T-helper 2 cell treated with Interferon-gamma antibody and Interleukin-4, amounts not matched to agents 5 μg/mL and 100 μg/mL, for 36 hours (primary cell): ENCODE data around the gene TMEM179.

ENCODE experiments used
- DNase-seq: peaks from one replicate; pipeline ENCODE4 v3.0.0; 2021; ENCODE audit warnings: low spot score
- H3K27ac Mint-ChIP-seq: one replicate; pipeline ENCODE4 v1.8.0; 2021; ENCODE audit warnings: mild to moderate bottlenecking, mixed read lengths
- H3K27me3 Mint-ChIP-seq: one replicate; pipeline ENCODE4 v1.8.0; 2021; ENCODE audit warnings: low read depth, mixed read lengths
- H3K36me3 Mint-ChIP-seq: one replicate; pipeline ENCODE4 v1.8.0; 2021; ENCODE audit warnings: low read depth, mixed read lengths
- H3K4me1 Mint-ChIP-seq: one replicate; pipeline ENCODE4 v1.8.0; 2021; ENCODE audit warnings: low read depth, mixed read lengths
- H3K4me3 Mint-ChIP-seq: one replicate; pipeline ENCODE4 v1.8.0; 2022; ENCODE audit warnings: mild to moderate bottlenecking, moderate library complexity, mixed read lengths
- H3K9me3 Mint-ChIP-seq: one replicate; pipeline ENCODE4 v1.8.0; 2021; ENCODE audit warnings: mixed read lengths

The TMEM179 gene

GRCh38 chr14:104632781-104633180 lies 28.2 kb upstream of the TMEM179 start:
- DNase-seq = no peak
- Mint-ChIP-seq H3K4me3 (no peak overlapping the region), H3K4me1 (no peaks in the 10 kb centered on the region), H3K9me3 (peaks cover 11% of the 10 kb centered on the region), H3K27me3 (no peaks in the 10 kb centered on the region), H3K36me3 (no peaks in the 10 kb centered on the region), H3K27ac (no peak overlapping the region)

- Mint-ChIP-seq H3K27me3 (peaks cover 3% of the 10 kb centered on the region), H3K36me3 (no peaks in the 10 kb centered on the region), H3K27ac (no peak overlapping the region), H3K4me3 (no peak overlapping the region), H3K9me3 (peaks cover 23% of the 10 kb centered on the region), H3K4me1 (no peaks in the 10 kb centered on the region)
- DNase-seq = no peak
Observed at GRCh38 chr14:104624939-104625338, 20.4 kb upstream of the TMEM179 start.

- Mint-ChIP-seq H3K4me3 (no peak overlapping the region), H3K27ac (no peak overlapping the region), H3K36me3 (no peaks in the 10 kb centered on the region), H3K9me3 (no peaks in the 10 kb centered on the region), H3K27me3 (peaks cover 5% of the 10 kb centered on the region), H3K4me1 (no peaks in the 10 kb centered on the region)
- DNase-seq = no peak
Observed at GRCh38 chr14:104614126-104614812, 9.7 kb upstream of the TMEM179 start.

- peaks cover 5% of the 10 kb centered on the region for H3K27me3 Mint-ChIP-seq
- H3K27ac Mint-ChIP-seq = no peak overlapping the region
- no peaks in the 10 kb centered on the region for H3K9me3 Mint-ChIP-seq
Observed at GRCh38 chr14:104611881-104612280, 7.3 kb upstream of the TMEM179 start.

GRCh38 chr14:104610749-104611310 lies 6.3 kb upstream of the TMEM179 start:
- H3K36me3 Mint-ChIP-seq = no peaks in the 10 kb centered on the region
- no peak overlapping the region for H3K4me3 Mint-ChIP-seq
- H3K27me3 Mint-ChIP-seq = peaks cover 6% of the 10 kb centered on the region
- no peak overlapping the region for H3K27ac Mint-ChIP-seq
- no peak for DNase-seq
- no peaks in the 10 kb centered on the region for H3K4me1 Mint-ChIP-seq
- no peaks in the 10 kb centered on the region for H3K9me3 Mint-ChIP-seq

More at GRCh38 chr14:104611881-104612280, 7.3 kb upstream of the TMEM179 start:
- DNase-seq = no peak
- no peak overlapping the region for H3K4me3 Mint-ChIP-seq
- no peaks in the 10 kb centered on the region for H3K4me1 Mint-ChIP-seq
- H3K36me3 Mint-ChIP-seq = no peaks in the 10 kb centered on the region

GRCh38 chr14:104609666-104610065 lies 5.1 kb upstream of the TMEM179 start:
- Mint-ChIP-seq H3K9me3 (no peaks in the 10 kb centered on the region), H3K27ac (no peak overlapping the region), H3K36me3 (no peaks in the 10 kb centered on the region), H3K4me1 (no peaks in the 10 kb centered on the region), H3K4me3 (no peak overlapping the region), H3K27me3 (peaks cover 16% of the 10 kb centered on the region)
- no peak for DNase-seq

- Mint-ChIP-seq H3K36me3 (no peaks in the 10 kb centered on the region), H3K27ac (no peak overlapping the region), H3K9me3 (no peaks in the 10 kb centered on the region), H3K4me3 (no peak overlapping the region), H3K4me1 (no peaks in the 10 kb centered on the region), H3K27me3 (peaks cover 27% of the 10 kb centered on the region)
- no peak for DNase-seq
Observed at GRCh38 chr14:104603711-104604401, 716 bp downstream of the TMEM179 start.

GRCh38 chr14:104602933-104603325 lies 1.6 kb downstream of the TMEM179 start:
- Mint-ChIP-seq H3K27ac (no peak overlapping the region), H3K9me3 (no peaks in the 10 kb centered on the region), H3K27me3 (peaks cover 27% of the 10 kb centered on the region), H3K4me1 (no peaks in the 10 kb centered on the region), H3K36me3 (no peaks in the 10 kb centered on the region), H3K4me3 (no peak overlapping the region)
- DNase-seq = no peak

GRCh38 chr14:104602315-104602932 lies 2.1 kb downstream of the TMEM179 start:
- Mint-ChIP-seq H3K27ac (no peak overlapping the region), H3K4me3 (no peak overlapping the region), H3K36me3 (no peaks in the 10 kb centered on the region), H3K9me3 (no peaks in the 10 kb centered on the region), H3K27me3 (peaks cover 27% of the 10 kb centered on the region), H3K4me1 (no peaks in the 10 kb centered on the region)
- DNase-seq = no peak

GRCh38 chr14:104601786-104602185 lies 2.8 kb downstream of the TMEM179 start:
- no peak for DNase-seq
- Mint-ChIP-seq H3K36me3 (no peaks in the 10 kb centered on the region), H3K4me1 (no peaks in the 10 kb centered on the region), H3K27me3 (peaks cover 24% of the 10 kb centered on the region), H3K9me3 (no peaks in the 10 kb centered on the region), H3K27ac (no peak overlapping the region), H3K4me3 (no peak overlapping the region)

- Mint-ChIP-seq H3K4me1 (no peaks in the 10 kb centered on the region), H3K9me3 (no peaks in the 10 kb centered on the region), H3K4me3 (no peak overlapping the region), H3K27me3 (peaks cover 21% of the 10 kb centered on the region), H3K27ac (no peak overlapping the region), H3K36me3 (no peaks in the 10 kb centered on the region)
- no peak for DNase-seq
Observed at GRCh38 chr14:104600805-104601204, 3.8 kb downstream of the TMEM179 start.

- Mint-ChIP-seq H3K36me3 (no peaks in the 10 kb centered on the region), H3K4me3 (no peak overlapping the region), H3K27me3 (peaks cover 16% of the 10 kb centered on the region), H3K27ac (no peak overlapping the region), H3K9me3 (no peaks in the 10 kb centered on the region), H3K4me1 (no peaks in the 10 kb centered on the region)
- no peak for DNase-seq
Observed at GRCh38 chr14:104600141-104600643, 4.4 kb downstream of the TMEM179 start.

GRCh38 chr14:104599446-104599845 lies 5.1 kb downstream of the TMEM179 start:
- Mint-ChIP-seq H3K27ac (no peak overlapping the region), H3K4me1 (no peaks in the 10 kb centered on the region), H3K36me3 (no peaks in the 10 kb centered on the region), H3K9me3 (no peaks in the 10 kb centered on the region), H3K4me3 (no peak overlapping the region), H3K27me3 (peaks cover 10% of the 10 kb centered on the region)
- DNase-seq = no peak

GRCh38 chr14:104598910-104599273 lies 5.7 kb downstream of the TMEM179 start:
- H3K4me3 Mint-ChIP-seq = no peak overlapping the region
- no peaks in the 10 kb centered on the region for H3K9me3 Mint-ChIP-seq
- no peaks in the 10 kb centered on the region for H3K36me3 Mint-ChIP-seq
- no peak overlapping the region for H3K27ac Mint-ChIP-seq
- DNase-seq = no peak
- no peaks in the 10 kb centered on the region for H3K4me1 Mint-ChIP-seq
- peaks cover 6% of the 10 kb centered on the region for H3K27me3 Mint-ChIP-seq
